ENCODE data around the gene TRPC4AP.

TRPC4AP gene

GRCh38 chr20:35000922-35001595 is 91.5 kb downstream of the TRPC4AP start:
- DNase-seq, result no peak

GRCh38 chr20:35000311-35000921 is 92.2 kb downstream of the TRPC4AP start:
- DNase-seq, result no peak

- no peak for DNase-seq
These were observed 92.8 kb downstream of the TRPC4AP start for GRCh38 chr20:34999782-35000181.

- DNase-seq, result no peak
These were observed 93.6 kb downstream of the TRPC4AP start for GRCh38 chr20:34999021-34999451.

GRCh38 chr20:34998331-34998950 is 94.2 kb downstream of the TRPC4AP start:
- DNase-seq, result no peak

GRCh38 chr20:34997774-34998173 is 94.8 kb downstream of the TRPC4AP start:
- DNase-seq, result no peak

GRCh38 chr20:34997131-34997561 is 95.5 kb downstream of the TRPC4AP start:
- DNase-seq, result no peak

GRCh38 chr20:34996243-34997028 is 96.2 kb downstream of the TRPC4AP start:
- no peak for DNase-seq

GRCh38 chr20:34995696-34996095 is 96.9 kb downstream of the TRPC4AP start:
- DNase-seq, result no peak

- DNase-seq, result no peak
These were observed 97.4 kb downstream of the TRPC4AP start for GRCh38 chr20:34995192-34995591.

GRCh38 chr20:34994509-34995131 is 98.0 kb downstream of the TRPC4AP start:
- no peak for DNase-seq

GRCh38 chr20:34993941-34994508 is 98.6 kb downstream of the TRPC4AP start:
- no peak for DNase-seq

GRCh38 chr20:34992751-34993417 is 99.7 kb downstream of the TRPC4AP start:
- DNase-seq, result no peak

GRCh38 chr20:34990661-34991214 is 101.9 kb downstream of the TRPC4AP start:
- DNase-seq, result no peak

GRCh38 chr20:34990231-34990630 is 102.4 kb downstream of the TRPC4AP start:
- no peak for DNase-seq

- DNase-seq, result no peak
These were observed 102.9 kb downstream of the TRPC4AP start for GRCh38 chr20:34989670-34990069.

GRCh38 chr20:34989118-34989517 is 103.5 kb downstream of the TRPC4AP start:
- DNase-seq, result no peak

- DNase-seq, result no peak
These were observed 104.4 kb downstream of the TRPC4AP start for GRCh38 chr20:34988191-34988540.

GRCh38 chr20:34987288-34988190 is 105.1 kb downstream of the TRPC4AP start:
- no peak for DNase-seq

Data from CD4-positive, alpha-beta T cell treated with Interleukin-21 for 1 hour (primary cell).